GM19372 (cell line): ENCODE data around the gene SCAF4.
"Not testable (repeated sequence)": the region's sequence is repeated elsewhere in the genome, so short reads cannot be mapped to it uniquely, and the experiment has no call there.

Experiments
- ATAC-seq: cut with Tn5 transposase; IDR thresholded peaks from one replicate; pipeline ENCODE4 v1.9.1; 2021; ENCODE audit warnings: mild to moderate bottlenecking, low read depth, moderate library complexity; ENCODE audit not compliant: unreplicated experiment

Gene SCAF4

GRCh38 chr21:31675318-31675717, 56.6 kb downstream of the SCAF4 start:
- ATAC-seq = no peak

- no peak for ATAC-seq
Measured at GRCh38 chr21:31673321-31673912, 58.5 kb downstream of the SCAF4 start.

DNA sequence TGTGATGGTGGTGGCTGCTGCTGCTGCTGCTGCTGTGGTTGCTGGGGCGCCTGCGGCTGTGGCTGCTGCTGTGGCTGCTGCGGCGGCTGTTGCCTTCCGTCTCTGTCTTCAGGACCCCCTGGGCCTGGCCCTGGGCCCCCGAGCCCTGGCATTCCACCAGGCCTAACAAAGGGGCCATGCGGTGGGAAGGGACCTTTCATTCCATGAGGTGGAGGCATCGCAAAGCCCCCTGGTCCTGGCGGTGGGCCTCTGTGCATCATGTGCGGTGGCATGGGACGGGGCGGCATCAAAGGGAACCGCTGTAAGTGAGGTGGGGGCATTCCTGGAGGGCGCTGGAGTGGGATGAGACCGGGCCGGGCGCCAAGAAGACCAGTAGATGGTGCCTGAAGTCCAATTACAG, 60.0 kb downstream of the SCAF4 start:
- ATAC-seq = no peak

DNA sequence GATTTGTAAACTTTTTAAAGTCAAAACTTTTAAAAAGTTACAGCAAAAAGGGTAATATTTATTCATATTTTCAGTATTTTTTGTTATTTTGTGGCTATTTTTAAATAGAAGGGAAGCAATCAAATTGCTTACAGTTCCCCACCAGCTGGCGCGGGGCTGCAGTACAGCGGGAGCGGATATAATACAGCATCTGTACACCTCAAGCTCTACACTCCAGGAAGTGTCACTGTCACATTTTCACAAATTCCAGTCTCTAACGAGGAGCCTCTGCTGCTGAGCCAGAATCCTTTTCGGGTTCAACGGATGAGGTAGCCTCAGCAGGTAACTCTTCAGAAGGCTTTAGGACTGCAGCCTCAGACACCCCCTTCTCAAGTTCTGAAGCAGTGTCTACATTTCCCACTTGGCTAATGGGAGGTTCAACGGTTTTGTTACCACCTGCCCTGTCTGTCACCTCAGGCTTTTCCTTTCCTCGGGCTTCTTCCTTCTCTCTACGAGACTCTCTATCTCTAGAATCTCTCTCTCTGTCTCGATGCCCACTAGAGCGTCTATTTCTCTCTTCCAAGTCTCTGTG, 60.7 kb downstream of the SCAF4 start:
- ATAC-seq = no peak

- no peak for ATAC-seq
Measured at GRCh38 chr21:31670070-31670469, 61.8 kb downstream of the SCAF4 start.

GRCh38 chr21:31668651-31669491, 63.0 kb downstream of the SCAF4 start:
- no peak for ATAC-seq

DNA sequence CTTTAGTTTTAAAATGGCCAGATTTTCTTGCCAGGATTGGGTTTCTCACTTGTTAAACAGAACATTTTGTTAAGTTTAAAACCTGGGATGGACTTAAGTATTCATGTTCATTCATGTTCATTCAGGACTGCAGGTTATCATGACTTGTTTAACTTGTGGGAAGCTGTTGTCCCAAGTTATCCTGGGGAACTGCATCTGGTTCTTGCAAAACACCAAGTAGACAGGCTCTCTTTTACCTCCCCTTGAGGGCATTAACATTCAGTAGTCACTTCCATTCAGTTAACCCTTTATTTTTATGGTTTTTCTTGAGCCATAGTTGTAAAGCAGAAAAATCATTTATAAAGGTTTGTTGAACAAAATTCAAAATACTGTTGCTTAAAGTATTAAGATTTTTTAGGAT, 64.3 kb downstream of the SCAF4 start:
- ATAC-seq = no peak

- ATAC-seq = no peak
Measured at GRCh38 chr21:31667132-31667531, 64.8 kb downstream of the SCAF4 start.

GRCh38 chr21:31666445-31667010, 65.4 kb downstream of the SCAF4 start:
- ATAC-seq = no peak

- ATAC-seq = not testable (repeated sequence)
Measured at GRCh38 chr21:31665869-31666268, 66.0 kb downstream of the SCAF4 start.

DNA sequence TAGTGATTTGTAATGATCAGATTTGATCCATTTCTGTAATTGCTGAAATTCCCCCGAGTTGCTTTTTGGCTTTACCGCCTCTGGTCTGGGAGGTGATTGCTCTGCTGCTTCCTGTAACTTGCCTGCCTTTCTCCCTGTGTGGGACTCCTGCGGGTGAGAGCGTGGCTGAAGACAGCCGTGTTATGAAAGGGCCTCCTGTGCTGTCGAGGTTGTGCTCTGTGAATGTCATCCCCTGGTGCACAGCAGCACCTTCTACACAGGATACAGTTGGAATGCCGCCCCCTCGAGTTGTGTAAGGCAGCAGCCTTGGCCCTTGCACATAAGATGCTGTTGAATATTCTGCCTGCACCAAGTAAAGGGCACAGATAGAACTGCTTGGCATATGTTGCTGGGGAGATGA, 66.5 kb downstream of the SCAF4 start:
- ATAC-seq = no peak

DNA sequence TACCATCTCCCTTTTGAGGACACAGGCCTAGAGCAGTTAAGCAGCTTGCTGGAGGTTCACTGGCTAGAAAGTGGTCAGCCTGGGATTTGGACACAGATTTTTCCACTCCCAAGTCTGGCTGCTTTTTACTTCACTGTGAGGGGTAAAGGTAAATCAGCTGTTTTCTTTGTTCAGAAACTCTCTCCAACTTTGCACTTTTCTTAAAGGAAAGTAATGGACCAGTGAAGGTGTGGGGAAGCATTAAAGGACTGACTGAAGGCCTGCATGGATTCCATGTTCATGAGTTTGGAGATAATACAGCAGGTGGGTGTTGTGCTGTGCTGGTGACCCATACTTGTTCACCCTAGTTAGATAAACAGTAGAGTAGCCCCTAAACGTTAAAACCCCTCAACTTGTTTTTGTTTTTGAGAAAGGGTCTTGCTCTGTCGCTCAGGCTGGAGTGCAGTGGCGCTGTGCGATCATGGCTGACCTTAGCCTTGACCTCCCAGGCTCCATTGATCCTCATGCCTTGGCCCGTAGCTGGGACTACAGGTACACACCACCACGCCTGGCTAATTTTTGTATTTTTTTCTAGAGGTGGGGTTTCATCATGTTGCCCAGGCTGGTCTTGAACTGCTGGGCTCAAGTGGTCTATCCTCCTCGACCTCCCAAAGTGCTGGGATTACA, 68.2 kb downstream of the SCAF4 start:
- no peak for ATAC-seq

DNA sequence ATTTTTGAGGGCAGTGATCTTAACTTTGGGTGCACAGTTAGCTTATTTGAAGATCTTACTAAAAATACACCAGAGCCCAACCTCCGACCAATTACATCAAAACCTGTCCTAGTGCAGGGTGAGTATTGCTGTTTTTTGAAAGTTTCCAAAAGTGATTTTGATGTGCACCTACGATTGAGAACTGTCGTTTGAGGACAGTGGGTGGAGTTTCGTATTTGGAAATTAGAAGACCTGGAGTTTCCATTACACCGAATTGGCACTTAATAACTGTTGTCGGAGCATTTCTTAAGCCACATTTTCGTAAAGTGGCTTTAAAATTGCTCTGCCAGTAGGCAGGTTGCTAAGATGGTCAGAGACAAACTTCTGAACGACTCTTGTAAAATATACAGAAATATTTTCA, 71.3 kb downstream of the SCAF4 start:
- ATAC-seq = no peak

GRCh38 chr21:31660259-31660565, 71.7 kb downstream of the SCAF4 start:
- ATAC-seq = peak; percentile 24

GRCh38 chr21:31659536-31660258, 72.2 kb downstream of the SCAF4 start, which contains the start of gene SOD1:
Gene SOD1, plus strand, starts transcription at chr21:31659693. Its CDS starts 77 bp downstream, at chr21:31659770.
- ATAC-seq = peak; percentile 91

- ATAC-seq = peak; percentile 31
Measured at GRCh38 chr21:31659286-31659535, 72.7 kb downstream of the SCAF4 start.

GRCh38 chr21:31658053-31658452, 73.9 kb downstream of the SCAF4 start:
- ATAC-seq = no peak

GRCh38 chr21:31656199-31657095, 75.5 kb downstream of the SCAF4 start:
- ATAC-seq = no peak

- not testable (repeated sequence) for ATAC-seq
Measured at GRCh38 chr21:31654821-31655580, 76.9 kb downstream of the SCAF4 start.
